Measurements from ENCODE around the gene SUCLG2.

- TF ChIP-seq POLR2A (IDR thresholded peaks at IDR 0.05; ENCODE audit: low read length) (no peak), GATA1 (IDR thresholded peaks at IDR 0.05; ENCODE audit: low read depth, low read length) (no peak)
Measured at GRCh38 chr3:67433109-67433508, 221.3 kb downstream of the SUCLG2 start.

Data from erythroblast (primary cell).